Measurements from ENCODE around the gene METAP1D.

Gene METAP1D

DNA sequence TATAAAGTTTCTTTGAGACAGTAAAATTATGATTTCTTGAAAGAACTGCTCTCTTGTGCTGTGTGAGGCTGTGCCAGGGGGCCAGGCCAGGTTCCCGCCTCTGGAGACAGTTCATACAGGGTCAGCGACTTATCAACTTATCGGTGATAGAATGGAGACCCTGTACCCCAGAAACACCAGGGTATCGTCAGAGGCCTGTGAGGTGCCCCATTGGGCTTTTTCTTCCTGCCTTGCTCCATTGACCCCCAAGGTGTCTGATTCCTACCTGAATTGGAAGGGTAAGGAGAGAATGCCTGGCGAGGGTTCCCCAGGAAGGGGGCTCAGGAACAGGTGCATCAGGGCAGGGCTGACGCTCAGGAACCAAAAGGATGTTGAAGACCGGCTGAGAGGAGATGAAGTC is 89.9 kb downstream of the METAP1D start:
- FAIRE-seq (no peak), DNase-seq (ENCODE audit: insufficient read length, low spot score) (no peak)

DNA sequence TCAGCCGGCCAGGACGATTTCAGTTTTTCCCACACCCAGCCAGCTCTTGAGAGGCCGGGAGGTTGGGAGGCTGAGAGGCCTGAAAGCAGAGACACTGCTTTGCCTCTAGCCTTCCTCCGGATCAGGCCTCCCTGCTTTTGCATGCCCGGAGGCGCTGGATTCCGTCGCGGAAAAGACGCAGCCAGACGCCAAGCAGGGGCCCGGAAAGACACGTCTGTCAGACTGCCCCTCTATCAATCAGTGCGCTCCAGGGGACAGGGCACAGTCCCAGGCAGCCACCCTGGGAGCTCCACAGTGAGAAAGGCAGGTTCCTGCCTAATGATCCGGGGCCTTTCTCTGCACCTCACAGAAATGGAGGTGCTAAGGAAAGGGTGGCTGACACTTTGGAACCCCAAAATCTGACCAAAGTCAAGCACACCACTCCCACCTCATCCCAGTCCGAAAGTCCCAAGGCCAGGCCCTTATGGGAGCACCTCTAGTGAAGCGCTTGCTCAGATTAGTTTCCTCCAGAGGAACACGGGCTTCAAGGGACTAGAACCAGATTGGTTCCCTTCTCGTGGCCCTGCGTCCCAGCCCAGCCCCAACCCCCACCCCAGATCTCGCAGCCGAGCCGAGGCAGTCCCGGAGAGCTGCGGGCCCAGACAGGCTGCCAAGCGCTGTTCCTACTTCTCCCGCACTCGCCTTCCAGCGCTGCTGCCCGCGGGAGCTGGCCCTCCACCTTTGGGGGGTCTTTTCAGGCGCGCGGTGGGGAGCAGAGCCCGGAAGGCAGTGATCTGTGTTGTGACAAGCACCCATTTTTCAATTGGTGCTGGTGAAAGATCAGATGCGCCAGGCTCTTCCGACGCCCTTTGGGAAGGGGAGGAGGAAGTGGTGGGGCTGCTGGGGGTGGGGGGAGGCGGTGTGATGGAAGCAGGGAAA is 90.5 kb downstream of the METAP1D start:
- DNase-seq (ENCODE audit: insufficient read length, low spot score) (no peak), FAIRE-seq (no peak)

DNA sequence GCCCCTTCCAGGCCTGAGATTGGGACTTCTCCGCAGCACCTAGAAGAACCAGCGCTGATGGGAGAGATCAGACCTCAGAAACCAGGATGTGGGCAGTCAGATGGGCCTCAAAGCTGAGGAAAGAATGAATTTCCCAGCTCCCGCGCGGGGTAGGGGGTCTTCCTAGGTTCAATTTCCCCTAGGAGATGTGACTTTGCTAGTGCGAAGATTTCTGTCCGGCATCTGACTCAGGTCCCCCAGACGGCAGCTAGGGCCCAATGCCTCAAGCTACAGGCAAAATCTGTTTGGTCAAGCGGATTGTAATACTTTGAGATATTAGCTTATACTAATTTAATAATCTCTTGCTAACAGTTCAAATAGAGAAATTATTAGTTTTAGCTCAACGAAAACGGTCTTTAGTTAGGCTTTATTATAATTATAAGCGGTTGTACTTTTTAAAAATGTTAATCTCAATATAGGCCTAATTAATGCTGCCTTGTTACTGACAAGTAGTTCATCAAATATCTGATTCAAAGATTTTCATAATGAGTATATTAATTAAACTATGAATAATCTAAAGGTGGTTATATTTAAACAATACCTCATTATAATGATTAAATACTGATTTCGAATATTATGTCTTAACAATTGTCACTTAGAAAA is 91.4 kb downstream of the METAP1D start:
- FAIRE-seq, result no peak
- DNase-seq (ENCODE audit: insufficient read length, low spot score), result no peak

DNA sequence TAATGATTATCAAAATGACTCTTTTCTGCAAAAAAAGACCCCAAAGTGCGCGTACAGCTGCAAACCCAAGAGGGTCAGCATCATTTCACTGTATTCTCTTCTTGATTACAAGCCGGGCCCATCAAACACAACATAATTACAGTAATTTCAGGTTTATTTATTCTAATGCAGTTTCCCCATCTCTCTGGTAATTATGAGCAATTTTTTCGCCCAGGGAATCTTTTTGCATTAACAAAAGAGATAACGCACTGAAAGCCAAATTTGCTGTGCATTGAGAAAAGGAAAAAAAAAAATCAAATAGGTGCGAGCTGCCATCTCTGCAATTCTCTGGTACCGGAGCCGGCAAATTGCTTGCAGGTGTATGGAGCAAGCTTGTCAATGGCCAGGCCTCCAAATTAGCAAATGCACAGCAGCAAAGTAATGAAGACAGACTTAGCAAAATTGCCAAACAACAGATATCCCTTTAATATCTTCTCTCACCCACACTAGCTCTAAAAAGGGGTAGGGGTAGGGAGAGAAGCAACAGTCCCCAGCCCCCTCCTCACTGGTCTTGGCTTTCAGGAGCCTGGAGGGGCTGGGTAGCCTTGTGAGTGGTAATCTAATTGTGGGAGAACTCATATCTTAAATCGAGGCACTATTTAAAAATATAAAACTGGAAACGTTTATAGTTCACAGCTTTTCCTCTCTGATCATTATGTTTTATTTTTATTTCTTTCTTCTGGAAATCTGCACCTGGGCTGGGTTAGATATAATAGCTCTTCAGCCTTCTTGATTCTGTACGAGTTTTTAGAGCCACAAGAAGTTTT is 92.2 kb downstream of the METAP1D start:
- FAIRE-seq, result no peak

DNA sequence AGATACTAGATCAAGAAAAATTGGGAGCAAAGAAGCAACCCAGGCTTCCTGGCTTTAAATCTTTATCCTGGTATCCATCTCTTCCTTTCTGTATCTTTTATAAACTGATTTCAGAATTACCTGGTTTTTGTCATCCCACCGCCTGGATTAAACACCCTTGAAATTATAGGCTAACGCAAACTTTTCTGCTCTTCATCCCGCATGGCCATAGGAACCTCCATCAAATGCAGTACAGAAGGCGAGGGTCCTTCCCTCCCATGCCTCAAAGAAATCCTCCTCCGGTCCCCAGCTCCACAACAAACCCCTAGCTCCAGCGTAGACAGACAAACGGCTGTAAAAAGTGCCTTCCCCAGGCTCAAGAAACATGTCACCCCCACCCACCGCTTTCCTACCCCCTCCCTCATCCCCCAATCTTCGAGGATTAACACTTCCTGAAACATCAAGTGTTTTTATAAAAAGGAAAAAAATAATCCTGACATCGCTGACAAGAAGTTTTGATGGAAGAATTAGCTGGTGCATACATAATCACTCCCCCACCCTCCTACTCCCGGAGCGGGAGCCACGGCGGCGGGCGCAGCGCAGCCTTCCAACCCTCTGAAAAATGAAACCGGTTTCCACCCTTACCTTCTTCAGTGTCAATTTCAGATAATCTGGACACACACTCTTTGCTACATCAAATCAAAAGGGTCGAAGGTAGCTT is 93.1 kb downstream of the METAP1D start:
- FAIRE-seq, result no peak
- DNase-seq (ENCODE audit: insufficient read length, low spot score), result no peak

More for the DNA sequence above, 92.2 kb downstream of the METAP1D start:
- DNase-seq (ENCODE audit: insufficient read length, low spot score), result no peak

DNA sequence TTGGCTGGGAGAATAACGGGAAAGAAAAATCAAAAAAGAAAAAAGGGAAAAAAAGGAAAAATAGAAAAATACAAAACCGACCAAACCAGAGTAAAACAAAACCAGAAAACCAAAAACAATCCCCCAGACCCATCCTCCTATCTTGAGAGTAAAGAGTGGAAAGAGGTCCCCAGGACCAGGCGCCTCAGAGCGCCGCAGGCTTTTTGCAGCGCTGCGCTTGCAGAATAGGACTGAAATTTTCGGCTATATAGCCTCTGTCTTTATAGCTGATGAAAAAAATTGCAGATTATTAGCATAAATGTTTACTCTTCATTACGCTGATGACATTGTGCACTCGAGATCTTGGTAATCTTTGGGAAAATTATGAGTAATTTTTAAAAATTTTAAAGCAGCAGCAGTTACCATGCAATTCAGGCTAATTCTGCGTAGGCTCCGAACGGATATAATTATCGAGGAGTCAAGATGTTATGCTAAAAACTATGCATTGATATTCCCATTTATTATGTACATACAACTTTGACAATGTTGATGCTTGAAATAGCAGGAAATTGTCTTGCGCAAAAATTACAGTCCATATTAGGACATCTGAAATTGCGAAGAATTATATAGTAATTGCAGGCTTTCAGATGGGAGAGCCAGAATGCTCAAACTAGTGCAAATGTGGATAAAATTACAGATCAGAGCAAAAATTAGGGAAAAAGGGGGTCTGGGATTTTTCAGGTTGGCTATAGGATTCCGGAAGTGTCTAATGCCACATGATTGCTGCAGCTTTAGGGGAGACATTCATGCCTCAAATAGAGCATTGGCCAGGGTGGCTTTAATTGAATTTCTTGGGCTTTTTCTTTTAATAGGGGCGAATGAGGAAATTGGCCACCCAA is 93.9 kb downstream of the METAP1D start:
- DNase-seq (ENCODE audit: insufficient read length, low spot score), result no peak
- no peak for FAIRE-seq

DNA sequence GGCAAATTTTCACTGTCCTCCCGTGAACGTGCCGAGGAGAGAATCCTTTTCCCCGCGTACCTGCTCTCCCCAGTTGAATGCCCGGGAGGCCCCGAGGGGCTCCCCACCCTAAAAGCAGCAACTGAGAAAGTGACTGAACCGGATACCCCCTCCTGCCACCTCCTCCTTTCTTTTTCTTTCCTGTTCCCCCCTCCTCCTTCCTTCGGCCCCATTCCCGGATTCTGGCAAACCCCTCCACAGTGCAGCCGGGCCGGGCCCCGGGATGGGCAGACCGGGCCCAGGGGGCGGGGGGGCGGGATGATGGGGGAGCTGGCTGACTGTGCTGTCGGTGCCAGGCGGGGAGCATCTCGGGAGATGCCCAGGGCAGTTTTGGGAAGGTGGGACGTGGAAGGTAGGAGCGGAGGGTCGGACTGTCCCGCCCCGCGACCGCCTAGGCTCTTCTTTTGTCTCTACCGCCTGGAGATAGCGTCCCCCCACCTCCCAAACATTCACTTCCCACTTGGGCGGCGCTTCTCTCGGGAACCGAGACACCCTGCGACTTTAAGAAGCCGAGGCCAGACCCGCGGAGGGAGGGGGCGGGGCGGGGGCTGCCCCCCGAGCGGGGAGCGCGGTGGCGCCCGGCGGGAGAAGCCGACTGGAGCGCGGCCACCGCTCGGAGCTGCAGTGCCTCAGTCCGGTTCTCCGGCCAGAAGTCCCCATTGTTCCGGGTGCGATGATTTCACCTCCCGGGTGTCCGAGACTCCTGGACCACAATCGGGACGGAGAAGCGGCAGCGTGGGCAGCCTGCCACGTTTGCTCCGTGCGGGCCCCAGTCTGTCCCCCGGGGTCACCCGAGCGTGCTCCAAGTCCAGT is 94.8 kb downstream of the METAP1D start:
- DNase-seq (ENCODE audit: insufficient read length, low spot score) (peak; percentile 50), FAIRE-seq (no peak)

DNA sequence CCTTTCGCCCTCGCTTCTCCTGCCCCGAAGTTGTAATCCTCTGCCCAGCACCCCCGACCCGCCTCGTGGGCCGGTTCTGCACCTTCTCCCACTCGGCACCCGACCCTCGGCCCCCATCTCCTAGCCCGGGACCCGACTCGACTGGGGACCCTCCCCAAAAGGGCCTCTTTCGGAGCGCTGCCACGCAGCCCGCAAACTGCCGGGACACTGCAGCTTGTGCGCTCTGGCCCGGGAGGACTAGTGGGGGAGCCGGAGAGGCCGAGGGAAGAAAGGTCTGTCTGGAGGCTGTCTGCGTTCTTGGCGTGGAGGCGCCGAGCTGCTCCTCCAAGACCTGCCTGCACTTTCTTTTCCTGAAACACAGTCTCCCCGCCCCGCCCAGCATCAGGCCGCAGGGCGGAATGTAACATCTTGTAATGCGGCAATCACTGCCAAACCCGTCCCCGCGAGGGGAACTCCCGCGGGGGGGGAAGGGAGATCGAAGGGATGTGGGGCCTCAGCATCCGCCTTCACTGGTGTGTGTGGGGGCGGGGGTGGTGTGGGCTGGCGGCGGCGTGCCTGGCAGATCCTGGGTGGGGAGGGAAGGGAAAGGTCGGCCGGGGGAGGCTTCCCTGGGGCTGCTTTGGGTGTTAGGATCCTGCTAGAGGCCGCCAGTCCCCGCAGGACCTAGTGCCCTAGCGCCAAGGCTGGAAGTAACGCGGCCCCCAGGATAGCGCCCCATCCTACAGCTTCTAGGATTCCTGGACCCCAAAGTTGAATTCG is 95.6 kb downstream of the METAP1D start:
- FAIRE-seq, result peak; percentile 90
- peak; percentile 64 for DNase-seq (ENCODE audit: insufficient read length, low spot score)

DNA sequence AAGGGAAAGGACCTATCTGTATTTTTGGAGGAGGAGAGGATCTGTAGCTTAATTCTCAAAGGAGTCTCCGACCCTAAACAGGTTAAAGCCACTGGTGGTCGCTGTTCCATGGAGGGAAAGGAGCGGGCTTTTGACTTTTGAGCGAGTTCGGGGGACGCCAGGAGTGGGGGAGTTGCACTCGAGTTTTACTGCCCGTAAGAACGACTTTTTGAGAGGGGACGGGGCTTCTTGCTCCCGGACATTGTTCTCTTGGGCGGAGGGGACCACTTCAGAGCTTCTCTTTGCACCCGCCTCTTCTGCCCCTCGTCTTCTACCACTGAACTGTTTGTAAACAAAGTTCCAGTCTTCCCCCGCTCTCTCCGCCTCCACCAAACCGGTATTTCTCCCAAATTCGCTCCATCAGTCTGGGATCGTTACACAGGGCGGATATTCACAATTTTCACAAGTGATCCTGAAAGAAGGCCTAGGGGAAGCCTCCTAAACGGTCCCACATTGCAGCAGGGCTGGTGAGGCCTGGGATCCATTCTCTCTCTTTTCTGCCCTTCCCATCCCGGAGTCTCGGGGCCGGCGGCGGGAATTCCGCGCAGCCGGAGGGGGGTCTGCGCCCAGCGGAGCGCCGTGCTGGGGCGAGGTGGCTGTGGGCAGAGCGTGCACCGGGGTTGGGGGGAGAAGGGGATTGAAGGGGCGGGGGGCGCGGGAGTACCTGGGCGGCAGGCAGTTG is 96.3 kb downstream of the METAP1D start:
- FAIRE-seq (no peak), DNase-seq (ENCODE audit: insufficient read length, low spot score) (no peak)

DNA sequence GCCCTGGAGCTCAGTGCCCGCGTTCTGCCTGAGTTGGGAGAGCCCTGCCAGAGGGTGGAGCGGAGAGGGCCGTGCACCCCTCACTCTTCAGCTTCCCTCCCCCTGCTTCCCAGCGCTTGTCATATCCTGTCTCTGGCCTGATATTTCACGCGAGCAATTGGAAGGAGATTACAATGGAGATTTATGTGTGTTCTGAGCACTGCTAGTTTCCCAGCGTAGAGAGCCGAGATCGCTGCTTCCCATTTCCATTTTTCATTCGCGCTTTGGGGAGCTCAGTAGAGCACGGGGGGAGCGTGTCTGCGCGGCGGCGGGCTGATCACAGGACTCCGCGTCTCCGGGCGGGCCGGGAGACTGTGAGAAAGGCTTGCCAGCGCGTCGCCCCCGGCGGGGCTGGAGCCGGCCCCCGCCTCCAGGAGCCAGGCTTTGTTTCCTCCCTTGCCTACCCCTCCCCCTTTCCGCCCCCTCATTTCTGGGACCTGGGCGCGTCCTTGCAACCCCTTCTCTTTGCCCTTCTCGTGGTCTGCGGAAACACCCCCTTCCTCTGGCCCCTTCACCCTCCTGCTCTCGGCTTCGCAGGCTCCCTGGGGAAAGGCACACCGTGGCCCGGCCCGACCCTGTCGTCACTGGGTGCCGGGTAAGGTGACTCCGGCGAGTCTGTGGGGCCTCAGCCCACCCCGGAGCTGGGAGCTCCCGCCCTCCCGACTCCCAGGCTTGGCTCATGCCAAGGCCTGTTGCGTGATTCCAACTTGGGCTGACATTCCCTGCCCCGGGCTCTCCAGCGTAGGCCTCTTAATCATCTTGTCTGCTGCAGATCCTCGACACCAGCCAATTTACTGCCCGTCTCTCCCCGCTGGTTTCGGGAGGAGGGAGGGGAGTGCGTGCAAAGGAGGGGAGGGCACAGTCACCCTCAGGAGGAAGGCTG is 97.1 kb downstream of the METAP1D start:
- FAIRE-seq (peak; percentile 78), DNase-seq (ENCODE audit: insufficient read length, low spot score) (peak; percentile 72)

DNA sequence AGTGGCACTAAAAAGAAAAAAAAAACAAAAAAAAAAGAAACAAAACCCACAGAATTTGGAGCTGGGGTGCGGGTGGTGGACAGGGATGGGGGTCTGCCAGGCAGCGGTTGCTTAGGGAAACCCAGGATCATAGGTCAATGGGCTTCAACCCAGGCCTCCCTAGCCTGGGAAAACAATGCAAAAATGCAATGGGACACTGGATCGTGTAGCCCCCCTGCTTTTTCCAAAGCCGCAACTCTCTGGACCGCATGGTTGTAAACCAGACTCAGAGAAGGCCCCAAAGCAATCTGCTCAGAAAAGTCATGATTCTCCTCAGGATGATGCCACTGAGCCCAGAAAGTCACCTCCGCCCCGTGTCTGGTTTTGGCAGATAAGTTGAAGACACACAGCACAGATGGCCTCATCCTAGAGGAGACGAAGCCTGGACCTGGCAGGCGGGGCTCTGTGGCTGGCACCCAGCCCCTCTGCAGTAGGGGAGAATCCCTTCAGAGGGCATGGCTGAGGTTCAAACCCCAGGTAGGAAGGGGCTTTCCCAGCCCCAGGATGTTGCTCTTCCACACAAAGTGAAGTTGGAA is 97.9 kb downstream of the METAP1D start:
- FAIRE-seq (no peak), DNase-seq (ENCODE audit: insufficient read length, low spot score) (no peak)

DNA sequence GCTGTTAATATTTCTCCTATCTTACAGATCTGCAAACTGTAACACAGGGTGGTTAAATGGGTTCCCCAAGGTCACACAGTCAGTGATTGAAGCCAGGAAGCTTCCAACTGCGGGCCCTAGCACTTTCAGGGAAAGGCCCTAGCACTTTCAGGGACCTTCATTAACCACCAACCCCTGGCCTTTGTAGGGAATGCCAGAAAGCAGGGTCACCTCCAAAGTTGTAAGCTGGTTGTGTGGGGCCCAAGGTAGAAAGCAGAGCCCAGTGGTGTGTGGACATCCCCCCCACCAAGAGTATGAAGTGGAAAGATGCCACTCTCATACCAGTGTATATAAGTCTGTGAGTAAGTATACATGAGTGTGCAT is 98.5 kb downstream of the METAP1D start:
- FAIRE-seq (no peak), DNase-seq (ENCODE audit: insufficient read length, low spot score) (no peak)

DNA sequence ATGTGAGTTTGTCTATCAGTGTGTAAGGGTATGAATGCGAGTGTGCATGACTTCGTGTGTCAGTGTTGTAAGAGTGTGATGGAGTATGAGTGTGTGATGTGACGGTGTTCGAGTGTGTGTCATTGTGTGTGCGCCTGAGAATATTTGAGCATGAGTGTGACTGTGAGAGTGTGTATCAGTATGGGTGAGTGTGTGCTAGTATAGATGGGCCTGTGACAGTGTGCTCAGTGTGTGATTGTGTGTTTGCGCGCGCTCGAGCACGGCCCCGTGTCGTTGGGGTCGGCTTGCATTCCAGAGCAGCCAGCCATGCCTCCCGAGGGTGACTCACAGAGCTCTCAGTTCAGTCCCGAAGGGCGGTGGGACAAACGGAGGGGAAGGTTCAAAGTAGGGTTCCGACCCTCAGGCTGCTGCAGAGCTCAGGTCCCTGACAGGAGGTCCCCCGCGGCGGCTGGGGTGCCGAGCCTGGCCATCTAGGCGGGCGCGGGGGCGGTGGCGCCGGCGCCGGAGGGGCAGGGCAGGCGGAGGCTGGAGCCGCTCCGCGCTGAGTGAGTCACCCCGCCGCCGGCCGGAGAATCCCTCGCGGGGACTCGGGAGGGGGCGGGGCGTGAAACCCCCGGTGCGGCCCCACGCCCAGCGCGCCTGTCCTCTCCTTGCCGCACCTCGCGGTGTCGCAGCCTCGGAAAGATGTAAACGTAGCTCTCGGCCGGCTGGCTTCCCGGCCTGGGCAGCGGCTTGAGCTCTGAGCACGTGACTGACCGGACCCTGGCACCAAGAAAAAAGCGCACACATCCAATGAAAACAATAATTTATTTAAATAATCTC is 99.1 kb downstream of the METAP1D start:
- FAIRE-seq, result peak; percentile 93

DNA sequence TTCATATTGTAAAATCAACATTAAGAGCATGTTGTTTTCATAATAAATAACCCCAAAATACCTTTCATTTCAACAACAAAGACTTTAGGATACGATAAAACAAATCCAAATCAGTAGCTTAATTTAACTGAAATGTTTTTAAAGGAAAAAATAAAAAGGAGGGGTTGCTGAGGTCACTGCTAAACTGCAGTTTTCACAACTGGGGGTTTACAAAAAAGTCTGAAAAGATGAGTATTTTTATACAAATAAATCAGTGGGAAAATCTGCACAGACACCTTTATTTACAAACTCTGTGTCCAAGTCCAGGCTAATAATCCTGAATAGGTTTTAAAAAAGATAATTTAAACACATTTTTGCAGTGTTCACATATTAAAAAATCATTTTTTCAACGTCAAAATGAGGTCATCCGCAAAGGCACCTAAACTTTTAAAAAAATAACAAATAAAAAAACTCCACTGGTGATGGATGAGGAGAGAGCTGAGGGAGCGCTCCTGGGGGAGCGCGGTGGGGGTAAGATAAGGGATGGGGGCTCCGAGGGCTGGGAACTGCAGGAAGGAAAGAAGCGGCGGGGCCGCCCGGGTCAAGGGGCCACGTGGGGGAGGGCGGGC is 99.8 kb downstream of the METAP1D start:
- no peak for FAIRE-seq

More for the DNA sequence above, 99.1 kb downstream of the METAP1D start:
- peak; percentile 73 for DNase-seq (ENCODE audit: insufficient read length, low spot score)

More for the DNA sequence above, 99.8 kb downstream of the METAP1D start:
- DNase-seq (ENCODE audit: insufficient read length, low spot score), result no peak
